Mesothelial cell of epicardium (in vitro differentiated cells): ENCODE measurements around the gene BAK1. TPM values are rescaled to one million over a fixed set of nuclear protein-coding genes. Genes with fewer than 3 reads are reported as not detected.
"Not testable (repeated sequence)": the region's sequence is repeated elsewhere in the genome, so short reads cannot be mapped to it uniquely, and the experiment has no call there.

Source experiments
- DNase-seq, 2 experiments: peaks; one replicate each; pipeline ENCODE4 v3.0.0; 2021; ENCODE audit warnings: low spot score in 2 of 2; ENCODE audit not compliant: unreplicated experiment in 2 of 2
- H3K27ac Mint-ChIP-seq: 2 replicates; pipeline ENCODE4 v1.8.0; 2021; ENCODE audit warnings: mixed read lengths
- H3K27me3 Mint-ChIP-seq: 2 replicates; pipeline ENCODE4 v1.8.0; 2021; ENCODE audit warnings: low read depth, mixed read lengths
- H3K36me3 Mint-ChIP-seq: 2 replicates; pipeline ENCODE4 v1.8.0; 2021; ENCODE audit warnings: mixed read lengths
- H3K4me1 Mint-ChIP-seq: 2 replicates; pipeline ENCODE4 v1.8.0; 2021; ENCODE audit warnings: mixed read lengths
- H3K4me3 Mint-ChIP-seq: 2 replicates; pipeline ENCODE4 v1.8.0; 2021; ENCODE audit warnings: mild to moderate bottlenecking, moderate library complexity, mixed read lengths
- H3K9me3 Mint-ChIP-seq: 2 replicates; pipeline ENCODE4 v1.8.0; 2021; ENCODE audit warnings: mixed read lengths
- CTCF ChIP-seq: fragments of 200-600 bp; sonication (generic); IDR thresholded peaks from one replicate; pipeline ENCODE4 v1.5.0; 2021; ENCODE audit warnings: antibody characterized with exemption; ENCODE audit not compliant: unreplicated experiment
- total RNA-seq: library from RNA; stranded (reverse); gene quantifications from 3 replicates; pipeline ENCODE4 v1.2.1, GENCODE V29; 2021

The BAK1 gene
- total RNA-seq, 1 donor from 2014 or later = 15.0 TPM

DNA sequence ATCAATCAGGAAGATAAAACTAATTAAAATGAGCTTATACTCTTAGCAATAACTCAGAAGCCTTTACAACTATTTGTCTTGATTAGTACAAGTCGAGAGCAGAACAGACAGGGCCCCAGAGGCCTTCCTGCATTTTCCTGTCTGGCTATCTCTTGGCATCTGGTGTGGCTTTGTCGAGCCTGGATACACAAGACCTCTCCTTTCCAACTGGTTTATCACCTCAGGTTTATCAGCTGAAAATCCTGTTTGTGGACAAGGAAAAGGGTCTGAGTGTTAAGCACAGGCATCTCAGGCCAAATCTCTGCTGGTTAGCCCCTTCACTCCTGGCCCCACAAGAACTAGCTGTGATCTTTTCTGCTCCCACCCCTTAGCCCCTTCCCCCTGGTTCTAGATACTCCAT, 32.6 kb downstream of the BAK1 start:
- peaks cover 26% of the 10 kb centered on the region for H3K4me1 Mint-ChIP-seq
- no peaks in the 10 kb centered on the region for H3K36me3 Mint-ChIP-seq
- H3K9me3 Mint-ChIP-seq = no peaks in the 10 kb centered on the region
- DNase-seq = no peak
- H3K4me3 Mint-ChIP-seq = no peak overlapping the region
- no peaks in the 10 kb centered on the region for H3K27me3 Mint-ChIP-seq
- peak overlapping the region; percentile 91 for H3K27ac Mint-ChIP-seq
- TF ChIP-seq CTCF = no peak

- DNase-seq = no peak
- no peaks in the 10 kb centered on the region for H3K27me3 Mint-ChIP-seq
- no peak overlapping the region for H3K27ac Mint-ChIP-seq
- peaks cover 26% of the 10 kb centered on the region for H3K4me1 Mint-ChIP-seq
- H3K36me3 Mint-ChIP-seq = no peaks in the 10 kb centered on the region
- no peak for TF ChIP-seq CTCF
- H3K9me3 Mint-ChIP-seq = no peaks in the 10 kb centered on the region
- H3K4me3 Mint-ChIP-seq = no peak overlapping the region
These were observed 33.3 kb downstream of the BAK1 start for GRCh38 chr6:33546766-33547165.

- not testable (repeated sequence) for H3K36me3 Mint-ChIP-seq, H3K27me3 Mint-ChIP-seq, H3K9me3 Mint-ChIP-seq, DNase-seq, H3K4me3 Mint-ChIP-seq, H3K27ac Mint-ChIP-seq
- peaks cover 26% of the 10 kb centered on the region for H3K4me1 Mint-ChIP-seq
These were observed 34.8 kb downstream of the BAK1 start for GRCh38 chr6:33545292-33545691.

DNA sequence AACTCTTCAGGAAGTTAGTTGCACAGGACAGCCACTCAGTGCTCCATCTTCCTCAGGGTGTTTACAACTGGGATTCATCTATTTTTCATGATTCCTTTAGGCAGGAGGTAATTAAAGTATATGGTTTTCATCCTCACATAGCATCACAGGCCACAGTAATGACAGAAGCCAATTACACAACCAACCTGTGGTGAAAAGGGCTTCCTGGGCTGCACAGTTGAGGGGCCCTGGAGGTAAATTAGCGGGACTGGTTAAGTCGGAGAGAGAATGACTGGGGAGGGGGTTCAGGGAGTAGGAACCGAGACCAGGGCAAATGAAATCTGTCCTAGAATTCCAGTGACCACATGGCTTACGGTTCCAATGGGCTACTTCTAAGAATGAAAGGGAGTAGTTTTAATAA, 37.0 kb downstream of the BAK1 start:
- DNase-seq = no peak
- Mint-ChIP-seq H3K27ac (no peak overlapping the region), H3K4me1 (peaks cover 20% of the 10 kb centered on the region), H3K36me3 (no peaks in the 10 kb centered on the region), H3K27me3 (no peaks in the 10 kb centered on the region), H3K4me3 (no peak overlapping the region), H3K9me3 (no peaks in the 10 kb centered on the region)
- no peak for TF ChIP-seq CTCF

GRCh38 chr6:33540768-33541167, 39.3 kb downstream of the BAK1 start:
- TF ChIP-seq CTCF = no peak
- Mint-ChIP-seq H3K9me3 (no peaks in the 10 kb centered on the region), H3K27ac (no peak overlapping the region), H3K27me3 (no peaks in the 10 kb centered on the region), H3K4me1 (peaks cover 10% of the 10 kb centered on the region), H3K4me3 (no peak overlapping the region), H3K36me3 (no peaks in the 10 kb centered on the region)
- no peak for DNase-seq

GRCh38 chr6:33534702-33535101, 45.4 kb downstream of the BAK1 start:
- TF ChIP-seq CTCF = no peak
- no peaks in the 10 kb centered on the region for H3K9me3 Mint-ChIP-seq

DNA sequence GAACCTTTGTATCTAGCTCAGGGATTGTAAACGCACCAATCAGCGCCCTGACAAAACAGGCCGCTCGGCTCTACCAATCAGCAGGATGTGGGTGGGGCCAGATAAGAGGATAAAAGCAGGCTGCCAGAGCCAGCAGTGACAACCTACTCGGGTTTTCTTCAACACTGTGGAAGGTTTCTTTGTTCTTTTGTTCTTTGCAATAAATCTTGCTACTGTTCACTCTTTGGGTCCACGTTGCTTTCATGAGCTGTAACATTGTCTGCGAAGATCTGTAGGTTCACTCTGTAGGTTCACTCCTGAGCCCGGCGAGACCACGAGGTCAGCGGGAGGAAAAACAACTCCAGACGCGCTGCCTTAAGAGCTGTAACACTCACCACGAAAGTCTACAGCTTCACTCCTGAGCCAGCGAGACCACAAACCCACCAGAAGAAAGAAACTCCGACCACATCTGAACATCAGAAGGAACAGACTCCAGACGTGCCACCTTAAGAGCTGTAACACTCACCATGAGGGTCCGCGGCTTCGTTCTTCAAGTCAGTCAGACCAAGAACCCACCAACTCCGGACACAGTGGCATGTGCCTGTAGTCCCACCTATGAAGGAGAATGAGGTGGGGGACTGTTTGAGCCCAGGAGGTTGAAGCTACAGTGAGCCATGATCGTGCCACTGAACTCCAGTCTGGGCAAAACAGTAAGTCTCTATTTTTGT, 46.8 kb downstream of the BAK1 start:
- H3K27me3 Mint-ChIP-seq, H3K36me3 Mint-ChIP-seq, H3K9me3 Mint-ChIP-seq, H3K4me1 Mint-ChIP-seq, H3K4me3 Mint-ChIP-seq, DNase-seq, H3K27ac Mint-ChIP-seq: not testable (repeated sequence)

More at GRCh38 chr6:33534702-33535101, 45.4 kb downstream of the BAK1 start:
- H3K4me3 Mint-ChIP-seq = no peak overlapping the region
- H3K4me1 Mint-ChIP-seq = no peaks in the 10 kb centered on the region
- no peak for DNase-seq
- H3K36me3 Mint-ChIP-seq = no peaks in the 10 kb centered on the region
- no peaks in the 10 kb centered on the region for H3K27me3 Mint-ChIP-seq
- H3K27ac Mint-ChIP-seq = no peak overlapping the region

- not testable (repeated sequence) for H3K27me3 Mint-ChIP-seq, H3K4me1 Mint-ChIP-seq, H3K4me3 Mint-ChIP-seq, H3K36me3 Mint-ChIP-seq, H3K9me3 Mint-ChIP-seq, H3K27ac Mint-ChIP-seq, DNase-seq
These were observed 47.6 kb downstream of the BAK1 start for GRCh38 chr6:33532431-33532830.

GRCh38 chr6:33530617-33531016, 49.5 kb downstream of the BAK1 start:
- DNase-seq, H3K27me3 Mint-ChIP-seq, H3K27ac Mint-ChIP-seq, H3K36me3 Mint-ChIP-seq, H3K4me1 Mint-ChIP-seq, H3K4me3 Mint-ChIP-seq, H3K9me3 Mint-ChIP-seq: not testable (repeated sequence)
